GM12878 (cell line): Measurements from ENCODE around the gene TBCCD1. TPM values are rescaled to one million over a fixed set of nuclear protein-coding genes. Genes with fewer than 3 reads are reported as not detected.

Experiments
- BACH1 ChIP-seq: fragments of 450-650 bp; IDR thresholded peaks from 2 replicates; pipeline ENCODE4 v1.6.1; 2017; ENCODE audit warnings: mild to moderate bottlenecking, borderline replicate concordance
- CBX5 ChIP-seq: sonication (generic); IDR thresholded peaks from 2 replicates; pipeline ENCODE4 v1.6.1; 2016; ENCODE audit warnings: low read depth, moderate library complexity, mild to moderate bottlenecking, inconsistent platforms
- NR2C2 ChIP-seq: IDR thresholded peaks from 2 replicates; pipeline ENCODE4 v1.6.1; 2011; ENCODE audit warnings: borderline replicate concordance, low read depth; ENCODE audit not compliant: control insufficient read depth, insufficient read length
- NR2F1 ChIP-seq: fragments of 450-650 bp; conservative IDR thresholded peaks from 2 replicates; pipeline ENCODE4 v1.6.1; 2017; ENCODE audit warnings: mild to moderate bottlenecking
- RCOR1 ChIP-seq: conservative IDR thresholded peaks from 2 replicates; pipeline ENCODE4 v1.6.1; 2012; ENCODE audit warnings: low read depth, low read length, improper control_type of control experiment
- RELA ChIP-seq: fragments of 450-650 bp; IDR thresholded peaks from 2 replicates; pipeline ENCODE4 v1.8.0; 2014; ENCODE audit warnings: borderline replicate concordance; ENCODE audit not compliant: partially characterized antibody
- SMAD5 ChIP-seq: IDR thresholded peaks from 2 replicates; pipeline ENCODE4 v1.6.1; 2016; ENCODE audit warnings: antibody characterized with exemption, low read depth
- TAF1 ChIP-seq: IDR thresholded peaks from 2 replicates; pipeline ENCODE4 v1.6.1; 2011; ENCODE audit warnings: mild to moderate bottlenecking, low read depth, low read length, borderline replicate concordance
- TARDBP ChIP-seq: IDR thresholded peaks from 2 replicates; pipeline ENCODE4 v1.6.1; 2016; ENCODE audit warnings: borderline replicate concordance
- ZNF687 ChIP-seq: fragments of 450-650 bp; IDR thresholded peaks from 2 replicates; pipeline ENCODE4 v1.6.1; 2017; ENCODE audit warnings: mild to moderate bottlenecking, moderate library complexity
- polyA plus RNA-seq, 11 experiments: library from polyadenylated mRNA; depleted of rRNA in 4 of 11; unstranded in 6 of 11; stranded (reverse) in 5 of 11; fragments of >200 nt; fragmentation: Nextera tagmentation in 4 of 11; fragmentation: Illumina TruSeq in 1 of 11; extraction: Ambion mirVana in 4 of 11; extraction: Trizol in 1 of 11; gene quantifications; 1 replicate in 1 of 11; 2 replicates in 10 of 11; pipeline versions ENCODE4 v1.2.1 to v1.2.3, GENCODE V29; 2011 to 2016; ENCODE audit warnings: inconsistent platforms in 2 of 11, missing spikeins in 2 of 11, low read depth in 1 of 11
- total RNA-seq, 4 experiments: library from RNA; depleted of rRNA in 3 of 4; stranded (reverse); fragments of >200 nt in 3 of 4; fragmentation: Illumina TruSeq in 1 of 4; extraction: Trizol in 1 of 4; gene quantifications; 2 replicates each; pipeline versions ENCODE4 v1.2.1 to v1.2.3, GENCODE V29; 2013 to 2021
- TF ChIP-seq, protein P1 (sequence below): fragments of 450-650 bp; IDR thresholded peaks from 2 replicates; pipeline ENCODE4 v1.6.1; 2016; ENCODE audit warnings: mild to moderate bottlenecking, moderate library complexity, borderline replicate concordance
- TF ChIP-seq, protein P2 (sequence below): IDR thresholded peaks from 2 replicates; pipeline ENCODE4 v1.6.1; 2012; ENCODE audit warnings: improper control_type of control experiment, low read depth, low read length; ENCODE audit not compliant: insufficient replicate concordance

TBCCD1 gene
- total and polyA plus RNA-seq, 10 of the 15 experiments (the other 5 are each of a cell fraction or from before 2014, with no cell fraction given): 6.9 to 23.4 (median 14.7) TPM

DNA sequence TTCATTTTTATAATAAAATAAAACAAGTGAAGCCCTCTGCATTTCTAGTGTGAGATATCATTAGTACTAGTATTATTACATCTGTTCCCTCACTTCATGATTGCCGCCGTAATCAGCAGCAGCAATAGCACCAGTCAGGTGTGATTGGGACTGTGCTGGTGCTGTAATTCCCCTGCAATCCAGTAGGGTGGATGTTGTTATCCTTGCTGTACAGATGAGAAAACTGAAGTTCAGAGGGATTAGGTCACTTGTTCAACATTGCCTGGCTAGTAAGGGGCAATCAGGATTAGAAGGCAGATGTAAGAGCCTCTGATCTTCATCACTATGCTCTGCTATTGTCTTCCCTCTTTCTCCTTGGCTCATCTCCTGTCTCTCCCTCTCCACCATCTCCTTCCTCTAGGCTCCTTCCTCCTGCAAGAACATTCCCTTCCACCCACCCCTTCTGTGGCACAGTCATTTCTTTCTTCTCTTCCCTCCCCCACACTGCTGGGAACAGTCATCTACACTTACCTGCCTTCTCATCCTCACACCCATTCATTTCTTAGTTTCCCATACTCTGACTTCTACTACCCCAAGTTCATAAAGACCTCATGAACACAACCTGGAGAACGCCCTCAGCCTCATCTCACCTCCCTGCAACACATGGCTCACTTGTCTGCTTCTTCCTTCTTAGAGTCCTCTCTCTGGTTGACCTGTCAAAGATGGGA, 52.7 kb downstream of the TBCCD1 start (continued):
- TF ChIP-seq CBX5 (no peak), ZNF687 (no peak), TARDBP (no peak), RELA (no peak), TAF1 (no peak), NR2C2 (no peak), SMAD5 (no peak), RCOR1 (no peak), BACH1 (no peak), NR2F1 (no peak)
- TF ChIP-seq, protein P1, sequence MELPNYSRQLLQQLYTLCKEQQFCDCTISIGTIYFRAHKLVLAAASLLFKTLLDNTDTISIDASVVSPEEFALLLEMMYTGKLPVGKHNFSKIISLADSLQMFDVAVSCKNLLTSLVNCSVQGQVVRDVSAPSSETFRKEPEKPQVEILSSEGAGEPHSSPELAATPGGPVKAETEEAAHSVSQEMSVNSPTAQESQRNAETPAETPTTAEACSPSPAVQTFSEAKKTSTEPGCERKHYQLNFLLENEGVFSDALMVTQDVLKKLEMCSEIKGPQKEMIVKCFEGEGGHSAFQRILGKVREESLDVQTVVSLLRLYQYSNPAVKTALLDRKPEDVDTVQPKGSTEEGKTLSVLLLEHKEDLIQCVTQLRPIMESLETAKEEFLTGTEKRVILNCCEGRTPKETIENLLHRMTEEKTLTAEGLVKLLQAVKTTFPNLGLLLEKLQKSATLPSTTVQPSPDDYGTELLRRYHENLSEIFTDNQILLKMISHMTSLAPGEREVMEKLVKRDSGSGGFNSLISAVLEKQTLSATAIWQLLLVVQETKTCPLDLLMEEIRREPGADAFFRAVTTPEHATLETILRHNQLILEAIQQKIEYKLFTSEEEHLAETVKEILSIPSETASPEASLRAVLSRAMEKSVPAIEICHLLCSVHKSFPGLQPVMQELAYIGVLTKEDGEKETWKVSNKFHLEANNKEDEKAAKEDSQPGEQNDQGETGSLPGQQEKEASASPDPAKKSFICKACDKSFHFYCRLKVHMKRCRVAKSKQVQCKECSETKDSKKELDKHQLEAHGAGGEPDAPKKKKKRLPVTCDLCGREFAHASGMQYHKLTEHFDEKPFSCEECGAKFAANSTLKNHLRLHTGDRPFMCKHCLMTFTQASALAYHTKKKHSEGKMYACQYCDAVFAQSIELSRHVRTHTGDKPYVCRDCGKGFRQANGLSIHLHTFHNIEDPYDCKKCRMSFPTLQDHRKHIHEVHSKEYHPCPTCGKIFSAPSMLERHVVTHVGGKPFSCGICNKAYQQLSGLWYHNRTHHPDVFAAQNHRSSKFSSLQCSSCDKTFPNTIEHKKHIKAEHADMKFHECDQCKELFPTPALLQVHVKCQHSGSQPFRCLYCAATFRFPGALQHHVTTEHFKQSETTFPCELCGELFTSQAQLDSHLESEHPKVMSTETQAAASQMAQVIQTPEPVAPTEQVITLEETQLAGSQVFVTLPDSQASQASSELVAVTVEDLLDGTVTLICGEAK: no peak
- TF ChIP-seq, protein P2, sequence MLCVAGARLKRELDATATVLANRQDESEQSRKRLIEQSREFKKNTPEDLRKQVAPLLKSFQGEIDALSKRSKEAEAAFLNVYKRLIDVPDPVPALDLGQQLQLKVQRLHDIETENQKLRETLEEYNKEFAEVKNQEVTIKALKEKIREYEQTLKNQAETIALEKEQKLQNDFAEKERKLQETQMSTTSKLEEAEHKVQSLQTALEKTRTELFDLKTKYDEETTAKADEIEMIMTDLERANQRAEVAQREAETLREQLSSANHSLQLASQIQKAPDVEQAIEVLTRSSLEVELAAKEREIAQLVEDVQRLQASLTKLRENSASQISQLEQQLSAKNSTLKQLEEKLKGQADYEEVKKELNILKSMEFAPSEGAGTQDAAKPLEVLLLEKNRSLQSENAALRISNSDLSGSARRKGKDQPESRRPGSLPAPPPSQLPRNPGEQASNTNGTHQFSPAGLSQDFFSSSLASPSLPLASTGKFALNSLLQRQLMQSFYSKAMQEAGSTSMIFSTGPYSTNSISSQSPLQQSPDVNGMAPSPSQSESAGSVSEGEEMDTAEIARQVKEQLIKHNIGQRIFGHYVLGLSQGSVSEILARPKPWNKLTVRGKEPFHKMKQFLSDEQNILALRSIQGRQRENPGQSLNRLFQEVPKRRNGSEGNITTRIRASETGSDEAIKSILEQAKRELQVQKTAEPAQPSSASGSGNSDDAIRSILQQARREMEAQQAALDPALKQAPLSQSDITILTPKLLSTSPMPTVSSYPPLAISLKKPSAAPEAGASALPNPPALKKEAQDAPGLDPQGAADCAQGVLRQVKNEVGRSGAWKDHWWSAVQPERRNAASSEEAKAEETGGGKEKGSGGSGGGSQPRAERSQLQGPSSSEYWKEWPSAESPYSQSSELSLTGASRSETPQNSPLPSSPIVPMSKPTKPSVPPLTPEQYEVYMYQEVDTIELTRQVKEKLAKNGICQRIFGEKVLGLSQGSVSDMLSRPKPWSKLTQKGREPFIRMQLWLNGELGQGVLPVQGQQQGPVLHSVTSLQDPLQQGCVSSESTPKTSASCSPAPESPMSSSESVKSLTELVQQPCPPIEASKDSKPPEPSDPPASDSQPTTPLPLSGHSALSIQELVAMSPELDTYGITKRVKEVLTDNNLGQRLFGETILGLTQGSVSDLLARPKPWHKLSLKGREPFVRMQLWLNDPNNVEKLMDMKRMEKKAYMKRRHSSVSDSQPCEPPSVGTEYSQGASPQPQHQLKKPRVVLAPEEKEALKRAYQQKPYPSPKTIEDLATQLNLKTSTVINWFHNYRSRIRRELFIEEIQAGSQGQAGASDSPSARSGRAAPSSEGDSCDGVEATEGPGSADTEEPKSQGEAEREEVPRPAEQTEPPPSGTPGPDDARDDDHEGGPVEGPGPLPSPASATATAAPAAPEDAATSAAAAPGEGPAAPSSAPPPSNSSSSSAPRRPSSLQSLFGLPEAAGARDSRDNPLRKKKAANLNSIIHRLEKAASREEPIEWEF: no peak
